Amniotic stem cell (primary cell): Measurements from ENCODE around the gene SOX9.

Experiments used
- DNase-seq: peaks from one replicate; lab custom pipeline; 2025; lab: John Stamatoyannopoulos, UW

The SOX9 gene

DNA sequence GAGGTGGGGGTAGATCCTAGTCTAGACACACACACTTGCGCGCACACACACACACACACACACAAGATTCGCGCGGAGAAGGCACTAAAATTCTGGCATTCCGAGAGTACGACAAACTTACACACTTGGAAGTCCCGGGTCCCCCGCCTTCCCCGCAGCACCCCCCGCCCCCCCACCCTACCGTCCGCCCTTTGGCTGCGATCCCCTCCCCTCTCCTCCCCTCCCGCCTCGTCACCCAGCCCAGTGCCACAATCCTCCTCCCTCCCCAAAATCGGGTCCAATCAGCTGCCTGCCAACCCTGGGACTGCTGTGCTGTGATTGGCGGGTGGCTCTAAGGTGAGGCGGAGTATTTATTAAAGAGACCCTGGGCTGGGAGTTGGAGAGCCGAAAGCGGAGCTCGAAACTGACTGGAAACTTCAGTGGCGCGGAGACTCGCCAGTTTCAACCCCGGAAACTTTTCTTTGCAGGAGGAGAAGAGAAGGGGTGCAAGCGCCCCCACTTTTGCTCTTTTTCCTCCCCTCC, at the start of gene SOX9:
Gene SOX9, plus strand, starts transcription at position 379 of the 522 bp plus-strand sequence. CDS start 372 bp downstream, outside the sequence.
- DNase-seq: peak; percentile 45

DNA sequence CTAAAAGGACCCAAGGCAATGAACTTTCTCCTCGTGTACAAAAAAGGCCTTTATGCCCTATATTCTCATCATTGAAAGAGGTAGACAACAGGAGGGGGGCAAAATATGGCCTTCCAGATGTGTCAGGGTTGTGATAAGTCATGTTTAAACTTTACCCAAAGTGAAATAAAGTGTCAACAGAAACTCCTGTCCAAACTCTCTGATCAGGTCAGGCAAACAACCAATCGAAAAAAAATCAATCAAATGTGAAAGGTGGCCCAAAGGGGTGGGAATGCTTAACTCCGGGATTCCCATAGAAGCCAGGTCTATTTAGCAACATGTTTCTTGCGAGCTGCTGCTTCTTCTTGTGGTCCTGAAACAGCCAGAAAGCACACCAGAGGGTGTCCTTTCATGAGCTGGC, 49.5 kb upstream of the SOX9 start:
- DNase-seq: no peak

GRCh38 chr17:72075995-72076677, 44.7 kb upstream of the SOX9 start:
- DNase-seq: no peak

DNA sequence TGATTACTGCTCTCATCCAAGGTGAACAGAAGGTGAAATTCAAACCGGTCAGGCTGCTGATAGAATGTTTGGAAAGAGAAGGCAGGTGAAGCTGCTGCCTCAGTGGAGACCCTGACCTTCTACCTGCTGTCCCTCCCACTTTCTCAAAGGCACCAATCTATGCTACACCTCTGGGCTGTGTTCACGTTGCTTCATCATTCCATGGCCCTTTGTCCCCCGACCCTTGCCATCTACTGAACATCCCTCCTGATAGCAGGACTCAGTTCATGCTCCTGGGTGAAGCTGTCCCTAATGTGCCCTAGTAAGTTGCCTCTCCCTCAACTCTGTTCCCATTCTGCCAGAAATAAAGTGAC, 44.2 kb upstream of the SOX9 start:
- DNase-seq: no peak

DNA sequence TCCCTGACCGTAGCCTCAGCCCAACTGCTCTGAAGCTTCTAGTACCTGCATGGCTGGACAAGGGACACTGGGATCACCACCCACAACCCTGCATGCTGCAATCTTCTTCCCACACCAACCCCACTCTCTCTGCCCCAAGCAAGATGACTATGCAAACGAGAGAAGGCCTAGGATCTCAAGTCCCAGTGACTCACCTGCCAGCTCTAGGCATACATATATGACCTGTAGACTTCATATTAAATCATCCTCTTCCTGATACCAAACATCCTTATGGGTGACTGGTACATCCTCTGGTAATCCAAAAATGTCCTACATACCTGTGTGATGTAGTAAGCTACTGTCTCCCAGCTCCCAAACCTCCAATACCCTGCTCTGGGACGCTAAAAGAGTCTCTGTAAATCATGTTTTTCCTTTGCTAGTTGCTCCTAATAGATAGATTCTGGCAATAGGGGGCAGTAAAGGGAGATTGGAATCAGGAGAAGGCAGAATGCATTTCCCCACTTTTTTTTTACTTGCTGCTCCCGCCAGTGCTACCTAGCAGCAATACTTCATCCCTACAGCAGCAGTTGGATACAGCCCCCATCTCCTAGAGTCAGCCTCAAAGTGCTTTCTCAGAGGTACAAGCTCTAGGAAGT, 43.4 kb upstream of the SOX9 start:
- no peak for DNase-seq

GRCh38 chr17:72079700-72080099, 41.1 kb upstream of the SOX9 start:
- DNase-seq: no peak

GRCh38 chr17:72087876-72088275, 32.9 kb upstream of the SOX9 start:
- no peak for DNase-seq

- no peak for DNase-seq
Measured at GRCh38 chr17:72089453-72089987, 31.3 kb upstream of the SOX9 start.

DNA sequence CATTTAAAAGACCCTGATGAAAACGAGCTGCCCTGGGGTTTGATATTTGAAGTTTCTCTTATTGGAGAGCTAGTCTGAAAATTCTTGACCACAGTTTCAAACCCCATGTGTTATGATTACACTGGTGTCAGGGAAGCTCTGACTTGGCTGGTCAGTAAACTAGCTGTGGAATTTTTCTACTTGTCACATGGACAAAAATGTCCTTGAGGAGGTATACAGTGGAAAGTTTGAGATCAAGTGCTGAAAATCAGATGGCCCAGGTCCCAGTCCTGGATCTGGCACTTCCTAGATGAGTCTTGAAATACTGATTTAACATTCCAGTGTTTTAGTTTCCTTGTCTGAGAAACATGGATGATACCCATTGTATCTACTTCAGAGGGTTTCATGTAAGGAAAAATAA, 30.7 kb upstream of the SOX9 start:
- no peak for DNase-seq

- no peak for DNase-seq
Measured at GRCh38 chr17:72092710-72093322, 28.0 kb upstream of the SOX9 start.

- no peak for DNase-seq
Measured at GRCh38 chr17:72093707-72094106, 27.1 kb upstream of the SOX9 start.

GRCh38 chr17:72095316-72095715, 25.5 kb upstream of the SOX9 start:
- no peak for DNase-seq

DNA sequence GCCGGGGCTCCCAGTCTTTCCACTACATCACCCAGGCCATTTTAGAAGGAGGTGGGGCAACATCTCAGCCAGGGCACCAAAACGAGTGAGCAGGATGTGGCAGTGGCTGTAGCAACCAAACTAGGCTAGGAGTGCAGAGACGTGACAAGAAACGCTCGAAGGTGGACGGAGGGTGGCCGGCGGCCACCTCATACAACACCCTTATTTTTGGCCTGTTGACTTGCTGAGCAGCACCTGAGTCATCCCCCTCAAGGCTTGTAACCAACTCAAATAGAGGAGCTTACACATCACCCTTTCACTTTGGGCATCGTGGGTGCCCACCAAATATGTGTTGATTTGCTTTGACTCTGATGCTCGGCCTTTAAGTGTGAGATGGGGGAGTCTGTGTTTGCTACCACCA, 23.7 kb upstream of the SOX9 start:
- DNase-seq: no peak

GRCh38 chr17:72099919-72100318, 20.9 kb upstream of the SOX9 start:
- no peak for DNase-seq

DNA sequence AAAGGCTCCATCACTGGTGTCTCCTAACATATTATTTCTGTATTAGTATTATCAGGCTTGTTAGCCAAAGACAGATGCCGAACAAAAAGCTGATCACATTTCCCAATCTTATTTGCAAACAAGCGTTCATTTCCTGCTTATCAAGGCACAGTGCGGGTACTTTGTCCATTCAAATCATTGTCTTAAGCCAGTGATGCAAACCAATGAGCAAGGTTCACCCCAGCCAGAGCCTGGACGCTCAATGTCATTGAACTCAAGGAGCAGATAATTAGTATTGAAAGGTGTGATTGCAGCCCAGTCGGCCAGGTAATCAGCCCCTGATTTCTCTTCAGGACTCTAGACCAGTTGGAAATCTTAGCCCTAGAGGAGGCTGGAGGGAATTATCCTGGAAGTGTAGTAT, 20.4 kb upstream of the SOX9 start:
- no peak for DNase-seq

GRCh38 chr17:72101526-72101925, 19.3 kb upstream of the SOX9 start:
- no peak for DNase-seq

GRCh38 chr17:72102366-72102765, 18.5 kb upstream of the SOX9 start:
- no peak for DNase-seq

DNA sequence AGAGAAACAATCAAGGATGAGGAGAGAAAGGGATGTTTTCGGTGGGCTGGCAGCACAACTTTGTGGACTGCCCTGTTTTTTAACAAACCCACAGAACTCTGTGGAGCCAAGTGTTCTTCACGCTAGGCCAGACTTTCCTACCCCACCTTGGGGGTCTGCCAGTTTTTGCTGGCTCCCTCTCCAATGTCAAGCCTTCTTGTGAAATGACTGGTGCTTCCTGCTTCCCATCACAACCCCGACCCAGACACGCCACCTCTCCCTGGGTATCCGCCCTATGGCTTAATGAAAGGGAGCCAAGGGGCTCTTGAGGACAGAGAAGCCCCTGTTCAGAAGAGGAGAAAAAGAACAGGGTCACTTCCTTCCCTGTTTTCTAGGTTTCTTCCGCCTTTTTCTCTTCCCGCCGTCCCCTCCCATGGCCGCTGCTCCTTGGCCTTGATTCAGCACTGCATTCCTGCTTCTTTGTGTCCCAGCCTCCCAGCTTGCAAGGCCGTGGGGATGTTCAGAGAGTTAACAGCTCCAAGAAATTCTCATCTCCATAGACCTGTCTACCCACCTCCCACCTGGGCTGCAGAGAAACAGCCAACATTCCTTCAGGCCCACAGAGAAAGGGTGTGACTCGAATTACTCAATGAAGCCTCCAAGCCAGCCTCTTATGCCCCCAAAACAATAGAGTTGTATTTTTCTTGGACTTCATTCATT, 16.5 kb upstream of the SOX9 start:
- DNase-seq: no peak

GRCh38 chr17:72104863-72105234, 16.0 kb upstream of the SOX9 start:
- DNase-seq: no peak

DNA sequence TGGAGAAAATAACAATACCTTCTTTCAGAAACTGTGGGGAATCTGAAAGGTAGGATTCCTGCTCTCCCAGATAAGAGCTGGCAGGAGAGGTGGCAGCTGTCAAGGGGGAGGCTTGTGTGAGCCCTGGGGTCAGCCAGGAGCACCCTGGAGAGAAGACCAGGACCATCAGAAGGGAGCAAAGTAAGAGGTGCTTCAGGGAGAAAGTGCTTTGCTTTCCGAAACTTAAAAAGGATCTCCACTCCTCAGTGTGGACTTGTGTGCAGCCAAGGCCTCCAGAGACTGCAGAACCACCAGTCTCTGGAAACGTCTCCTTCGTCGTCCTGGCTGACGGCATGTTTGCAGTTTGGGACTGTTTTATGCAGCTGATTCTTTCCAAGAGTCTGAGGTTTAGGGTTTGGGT, 13.7 kb upstream of the SOX9 start:
- DNase-seq: no peak

DNA sequence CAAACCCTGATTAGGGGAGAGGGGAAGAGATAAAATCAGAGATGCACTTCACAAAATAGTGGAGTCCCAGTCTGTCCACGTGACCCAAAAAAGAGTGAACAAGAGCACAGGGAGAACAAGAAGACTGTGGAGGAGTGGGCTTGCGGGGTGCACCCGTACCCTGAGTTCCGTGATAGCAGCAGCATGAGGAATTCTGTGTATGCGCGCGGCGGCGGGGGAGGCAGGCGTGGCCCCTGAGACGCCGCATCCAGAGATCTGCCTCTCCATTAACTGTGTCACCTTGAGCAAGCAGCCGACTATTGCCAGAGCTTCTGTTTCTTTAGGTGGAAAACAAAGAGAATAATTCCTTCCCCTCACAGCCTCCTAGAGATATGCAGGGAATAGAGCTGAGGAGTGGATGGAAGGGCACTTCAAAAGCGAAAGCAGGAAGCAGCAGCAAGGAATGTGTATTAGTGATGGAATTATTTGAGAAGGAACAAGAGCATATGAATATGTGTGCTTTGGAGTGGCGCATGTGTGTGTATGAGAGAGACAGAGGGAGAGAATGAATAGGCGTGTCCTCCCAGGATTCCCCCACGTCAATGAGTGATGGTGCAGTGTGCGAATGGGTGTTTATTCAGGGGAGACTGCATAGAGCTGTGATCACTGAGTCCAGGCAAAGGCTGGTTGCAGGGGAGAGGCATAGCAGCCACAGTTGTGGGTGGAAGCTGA, 10.4 kb upstream of the SOX9 start:
- DNase-seq: no peak

GRCh38 chr17:72110942-72111318, 9.9 kb upstream of the SOX9 start:
- DNase-seq: no peak
